CD4-positive, alpha-beta T cell treated with Interferon gamma for 1 hour (primary cell): ENCODE data around the gene ADGRL1.
A peak's percentile ranks its signal among the peaks of the same experiment; 100 is the strongest.
"Not testable (repeated sequence)": the region's sequence is repeated elsewhere in the genome, so short reads cannot be mapped to it uniquely, and the experiment has no call there.

Source experiments
- DNase-seq: peaks from one replicate; pipeline ENCODE4 v3.0.0-alpha.2; 2020

Gene ADGRL1

DNA sequence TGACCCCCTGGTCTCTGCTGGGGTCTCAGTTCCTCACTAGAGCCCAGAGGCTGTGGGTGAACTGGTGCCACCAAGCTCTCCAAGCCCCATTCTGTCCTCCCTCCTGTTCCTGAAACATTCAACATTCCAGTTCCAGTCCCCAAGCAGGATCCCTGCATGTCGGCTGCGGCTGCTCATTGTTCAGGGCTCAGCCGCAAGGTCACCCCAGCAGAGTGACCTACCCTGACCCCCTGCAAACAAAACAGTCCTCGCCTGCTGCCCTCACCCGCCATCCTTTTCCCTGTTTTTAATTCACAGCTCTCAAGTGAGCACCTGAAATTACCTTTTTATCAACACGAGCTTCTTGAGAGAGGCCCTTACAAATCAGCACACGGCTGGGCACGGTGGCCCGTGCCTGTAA lies 19.3 kb downstream of the ADGRL1 start:
- not testable (repeated sequence) for DNase-seq

DNA sequence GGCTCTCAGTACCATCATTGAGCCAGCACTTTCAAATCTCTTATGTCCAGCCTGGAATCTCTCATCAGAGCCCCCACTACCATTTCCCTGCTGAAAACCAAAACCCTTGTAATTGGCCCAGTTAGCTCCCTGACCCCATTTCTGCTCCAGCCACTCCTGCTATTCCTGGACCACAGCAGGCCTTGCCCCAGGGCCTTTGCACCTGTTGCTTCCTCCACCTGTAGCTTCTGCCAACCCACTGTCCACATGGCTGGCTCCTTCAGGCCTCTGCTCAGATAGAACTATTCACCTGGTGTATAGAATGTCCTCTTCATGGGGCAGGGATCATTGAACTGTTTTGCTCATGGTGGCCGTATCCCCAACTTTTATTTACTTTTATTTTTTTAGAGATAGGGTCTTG lies 20.3 kb downstream of the ADGRL1 start:
- not testable (repeated sequence) for DNase-seq

DNA sequence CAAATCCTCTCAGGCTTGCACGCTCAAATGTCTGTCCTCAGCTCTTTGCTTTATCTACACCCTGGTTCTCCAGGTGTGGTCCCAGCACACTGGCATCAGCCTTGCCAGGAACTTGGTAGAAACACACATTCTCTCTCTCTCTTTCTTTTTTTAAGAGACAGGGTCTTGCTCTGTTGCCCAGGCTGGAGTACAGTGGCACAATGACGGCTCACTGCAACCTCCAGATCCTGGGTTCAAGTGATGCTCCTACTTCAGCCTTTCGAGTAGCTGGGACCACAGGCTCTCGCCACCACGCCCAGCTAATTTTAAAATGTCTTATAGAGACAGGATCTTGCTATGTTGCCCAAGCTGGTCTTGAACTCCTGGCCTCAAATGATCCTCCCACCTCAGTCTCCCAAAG lies 20.8 kb downstream of the ADGRL1 start:
- DNase-seq = no peak

DNA sequence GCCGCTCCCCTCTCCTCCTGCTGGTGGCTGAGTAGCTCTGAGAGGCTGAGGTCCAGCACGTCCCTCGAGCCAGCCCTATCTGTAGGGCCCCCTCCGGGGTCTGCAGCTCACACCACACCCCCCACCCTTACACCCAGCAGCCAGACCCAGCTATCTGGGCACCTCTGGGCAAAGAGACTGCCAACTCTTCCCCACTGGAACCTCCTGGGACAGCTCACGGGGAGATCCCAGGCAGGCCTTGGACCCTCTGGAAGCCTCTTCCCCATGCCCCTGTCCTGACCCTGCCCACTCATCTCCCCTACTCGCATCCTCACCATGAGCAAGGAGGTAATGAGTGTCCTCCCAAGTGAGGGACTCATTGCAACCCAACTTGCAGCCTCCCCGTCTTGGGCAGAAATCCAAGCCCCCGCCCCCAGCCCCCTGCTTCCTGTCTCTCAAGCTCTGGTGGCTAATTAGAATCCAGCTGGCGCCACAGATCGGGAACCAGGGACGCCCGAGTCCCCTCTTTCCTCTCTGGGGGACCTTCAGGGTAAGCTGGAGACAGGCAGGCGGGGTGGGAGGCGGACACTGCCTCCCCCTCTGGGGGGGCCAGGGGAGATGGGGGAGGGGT lies 22.1 kb downstream of the ADGRL1 start:
- no peak for DNase-seq

DNA sequence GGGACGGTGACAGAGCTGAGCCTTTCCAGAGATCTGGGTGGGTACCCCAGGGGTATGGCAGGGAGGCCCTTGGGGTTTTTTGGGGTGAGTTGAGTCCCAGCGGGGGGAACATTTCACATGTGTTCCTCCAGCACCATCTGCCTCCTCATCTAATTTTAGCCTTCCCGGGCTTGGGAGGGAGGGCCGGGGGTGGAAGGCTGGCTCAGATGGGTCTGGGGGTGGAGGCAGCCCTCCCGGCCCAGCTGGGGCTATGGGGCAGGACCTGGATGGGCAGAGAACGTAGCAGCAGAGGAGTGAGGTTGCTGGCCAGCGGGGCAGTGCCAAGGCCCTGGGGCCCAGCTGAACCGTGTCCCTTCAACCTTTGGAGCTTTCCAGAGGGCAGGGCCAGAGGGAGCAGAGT lies 23.5 kb downstream of the ADGRL1 start:
- no peak for DNase-seq

DNA sequence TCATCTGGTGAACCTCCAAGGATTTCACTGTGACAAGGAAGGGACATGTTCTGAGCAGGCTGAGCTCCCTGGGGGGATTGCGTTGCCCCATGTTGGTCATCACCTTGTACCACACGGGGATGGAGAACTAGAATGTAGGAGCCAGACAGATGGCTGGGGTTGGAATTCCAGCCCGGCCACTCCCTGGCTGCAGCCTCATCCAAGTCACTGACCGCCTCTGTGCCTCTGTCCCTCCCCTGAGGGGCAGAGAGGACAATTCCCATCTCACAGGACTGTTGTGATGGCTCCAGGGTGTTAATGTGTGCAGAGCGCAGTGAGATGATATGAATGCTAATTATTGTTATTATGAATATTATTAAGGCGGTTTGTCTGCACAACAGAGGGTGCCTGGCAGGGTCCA lies 24.1 kb downstream of the ADGRL1 start:
- no peak for DNase-seq

DNA sequence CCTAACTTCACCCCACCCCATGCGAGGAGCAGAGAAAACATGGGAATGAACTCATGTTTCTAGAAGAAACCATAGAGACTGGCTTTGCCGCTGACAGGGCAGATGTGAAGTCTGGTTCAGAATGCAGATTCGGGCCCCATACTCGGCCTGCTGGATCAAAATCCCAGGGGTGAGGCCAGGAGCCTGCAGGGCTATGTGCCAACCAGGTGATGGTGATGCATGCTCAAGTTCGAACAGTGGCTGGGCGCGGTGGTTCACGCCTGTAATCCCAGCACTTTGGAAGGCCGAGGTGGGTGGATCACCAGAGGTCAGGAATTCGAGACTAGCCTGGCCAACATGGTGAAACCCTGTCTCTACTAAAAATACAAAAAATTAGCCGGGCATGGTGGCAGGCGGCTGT lies 24.8 kb downstream of the ADGRL1 start:
- not testable (repeated sequence) for DNase-seq

DNA sequence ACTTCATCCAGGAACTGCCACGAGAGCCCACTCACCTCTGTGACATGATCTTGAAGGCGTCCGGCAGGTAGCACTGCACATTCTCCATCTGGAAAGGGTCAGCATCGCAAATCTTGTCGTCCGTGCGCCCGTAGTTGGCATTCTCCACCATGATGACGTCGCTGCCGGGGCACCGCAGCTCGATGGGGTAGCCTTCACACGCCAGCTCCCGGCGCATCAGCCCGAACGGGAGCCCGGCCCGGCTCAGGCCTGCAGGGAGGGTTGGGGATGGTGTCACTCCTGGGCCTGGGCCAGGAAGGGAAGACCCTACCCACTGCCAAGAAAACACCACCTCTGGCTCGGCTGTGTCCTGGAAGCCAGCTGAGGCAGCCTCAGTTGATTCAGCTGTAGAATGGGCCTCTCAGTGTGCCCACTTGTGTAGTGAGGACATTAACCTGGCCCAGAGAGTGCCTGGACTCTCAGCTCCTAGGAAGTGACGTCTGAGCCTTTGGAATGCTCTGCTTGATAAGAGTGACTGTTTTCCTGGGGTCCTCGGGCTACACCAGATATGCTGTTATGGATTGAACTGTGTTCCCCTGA lies 28.4 kb downstream of the ADGRL1 start:
- no peak for DNase-seq

DNA sequence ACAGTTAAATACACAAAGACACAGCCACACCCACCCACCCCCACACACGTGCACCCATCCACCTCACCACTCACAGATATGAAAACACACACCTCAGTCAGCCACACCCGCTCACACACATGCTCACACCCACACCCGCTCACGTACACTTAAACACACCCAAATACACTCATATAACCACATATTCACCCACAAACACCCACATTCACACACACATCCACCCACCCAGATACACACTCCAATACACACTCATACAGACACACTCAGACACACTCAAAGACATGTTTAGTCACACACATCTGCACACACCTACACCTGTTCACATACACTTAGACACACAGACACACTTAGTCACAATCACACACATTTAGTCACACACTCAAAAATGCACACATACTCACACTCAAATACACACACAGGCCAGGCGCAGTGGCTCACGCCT lies 30.6 kb downstream of the ADGRL1 start:
- no peak for DNase-seq

DNA sequence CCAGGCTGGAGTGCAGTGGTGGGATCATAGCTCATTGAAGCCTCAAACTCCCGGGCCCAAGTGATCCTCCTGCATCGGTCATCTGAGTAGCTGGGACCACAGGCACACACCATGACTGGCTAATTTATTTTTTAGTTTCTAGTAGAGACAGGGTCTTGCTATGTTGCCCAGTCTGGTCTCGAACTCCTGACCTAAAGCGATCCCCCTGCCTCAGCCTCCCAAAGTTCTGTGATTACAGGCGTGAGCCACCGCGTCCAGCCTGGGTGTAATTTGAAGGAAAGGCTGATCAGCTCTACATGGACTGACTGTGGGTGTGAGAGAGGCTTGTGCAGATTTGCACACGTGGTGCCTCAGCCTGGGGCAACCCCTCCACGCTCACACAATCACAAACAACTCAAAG lies 31.1 kb downstream of the ADGRL1 start:
- DNase-seq = no peak

DNA sequence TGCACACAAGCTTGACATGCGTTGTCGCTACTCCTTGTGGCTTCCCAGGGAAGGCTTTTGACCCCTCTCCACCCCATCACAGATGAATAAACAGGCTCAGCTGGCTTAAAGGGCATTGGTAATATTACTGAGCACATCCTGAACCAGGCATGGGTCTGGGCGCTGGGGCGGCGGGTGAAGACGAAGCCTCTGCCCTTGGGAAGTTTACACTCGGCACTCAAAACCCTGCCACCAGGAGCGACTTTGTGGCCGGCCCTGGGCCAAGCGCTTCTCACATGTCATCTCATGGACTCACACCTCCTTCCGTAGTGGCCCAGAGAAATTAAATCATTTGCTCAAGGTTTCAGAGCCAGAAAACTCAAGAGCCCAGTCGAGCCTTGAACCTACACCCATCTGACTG lies 37.0 kb downstream of the ADGRL1 start:
- no peak for DNase-seq

DNA sequence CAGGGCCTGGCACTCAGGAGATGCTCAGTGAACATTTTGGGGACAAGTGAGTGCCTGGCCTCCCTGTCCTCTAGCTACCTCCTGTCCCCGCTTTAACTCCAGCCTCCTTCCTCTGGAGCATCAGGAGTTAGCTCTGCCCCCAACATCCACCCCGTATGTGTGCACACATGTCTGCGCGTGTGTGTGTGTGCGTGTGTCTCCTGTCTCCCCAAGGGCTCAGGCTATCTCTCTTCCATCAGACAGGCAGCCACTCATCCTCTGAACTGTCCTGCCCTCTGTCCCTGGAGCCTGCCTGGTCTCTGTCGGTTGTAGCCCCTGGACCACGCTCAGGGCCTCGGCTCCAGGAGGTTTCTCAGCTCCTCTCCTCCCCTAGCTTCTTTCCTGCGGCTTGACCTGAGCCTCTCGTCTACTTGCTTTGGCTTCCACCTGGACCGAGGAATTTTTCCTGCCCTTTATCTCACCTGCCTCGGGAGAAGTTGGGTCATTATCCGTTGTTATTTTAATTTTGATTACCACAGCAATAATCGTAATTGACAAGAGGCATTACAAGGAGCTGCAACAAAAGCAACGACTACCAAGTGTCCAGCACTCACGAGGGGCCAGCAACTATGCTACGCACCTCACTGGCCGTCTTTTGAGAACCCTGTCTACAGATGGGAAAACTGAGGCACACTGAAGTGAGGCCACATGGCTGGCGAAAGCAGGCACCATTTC lies 37.6 kb downstream of the ADGRL1 start:
- DNase-seq = no peak

DNA sequence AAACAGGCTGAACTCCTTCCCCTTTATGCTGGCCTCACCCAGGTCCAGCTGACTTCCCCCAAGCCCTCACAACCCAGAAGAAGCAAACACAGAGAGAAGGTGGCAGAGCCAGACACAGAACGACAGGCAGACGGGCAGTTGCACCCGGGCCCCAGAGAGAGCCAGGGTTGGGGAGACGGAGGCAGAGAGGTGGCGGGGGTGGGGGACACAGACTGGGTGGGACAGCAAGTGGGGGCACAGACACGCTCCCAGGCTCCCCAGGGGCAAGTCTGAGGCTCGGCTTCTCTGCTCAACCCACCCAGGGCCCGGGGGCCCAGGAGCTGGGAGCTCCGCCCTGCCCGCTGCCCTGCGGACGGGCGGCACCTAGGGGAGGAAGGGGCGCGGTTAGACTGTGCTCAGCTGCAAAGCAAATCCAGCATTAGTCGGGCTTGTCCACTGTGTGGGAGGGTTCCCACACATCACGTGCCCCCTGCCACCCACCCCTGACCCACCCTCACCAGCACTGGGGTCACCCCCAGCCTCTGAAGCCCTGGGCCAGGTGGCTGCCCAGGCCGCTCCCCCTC lies 38.3 kb downstream of the ADGRL1 start:
- DNase-seq = peak; percentile 32

DNA sequence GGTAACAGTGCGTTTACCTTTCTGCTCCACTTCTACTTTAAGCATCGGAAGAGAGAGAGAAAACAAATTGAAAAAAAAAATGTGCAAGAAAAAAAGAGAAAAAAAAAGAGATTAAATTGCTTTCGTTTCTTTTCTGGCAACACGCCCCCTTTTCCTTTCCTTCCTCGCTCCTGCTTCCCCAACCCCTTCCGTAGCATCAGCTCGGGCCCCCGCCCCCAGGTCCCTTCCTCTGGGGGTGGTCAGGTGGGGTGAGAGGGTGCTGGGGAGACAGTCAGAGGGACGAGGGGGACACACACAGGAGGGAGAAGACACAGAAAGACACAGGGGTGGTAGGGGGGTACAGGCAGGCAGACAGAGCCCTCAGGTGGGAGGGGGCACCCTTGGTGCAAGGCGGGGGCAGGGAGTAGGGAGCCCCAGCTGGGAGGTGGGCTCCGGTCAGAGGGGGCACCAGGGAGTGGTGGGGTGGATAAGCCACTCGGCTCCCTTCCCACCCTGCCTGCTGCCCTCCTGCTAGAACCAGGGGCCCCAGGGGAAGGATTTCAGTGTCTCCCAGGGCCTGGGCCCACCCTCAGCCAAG lies 38.9 kb downstream of the ADGRL1 start:
- no peak for DNase-seq

DNA sequence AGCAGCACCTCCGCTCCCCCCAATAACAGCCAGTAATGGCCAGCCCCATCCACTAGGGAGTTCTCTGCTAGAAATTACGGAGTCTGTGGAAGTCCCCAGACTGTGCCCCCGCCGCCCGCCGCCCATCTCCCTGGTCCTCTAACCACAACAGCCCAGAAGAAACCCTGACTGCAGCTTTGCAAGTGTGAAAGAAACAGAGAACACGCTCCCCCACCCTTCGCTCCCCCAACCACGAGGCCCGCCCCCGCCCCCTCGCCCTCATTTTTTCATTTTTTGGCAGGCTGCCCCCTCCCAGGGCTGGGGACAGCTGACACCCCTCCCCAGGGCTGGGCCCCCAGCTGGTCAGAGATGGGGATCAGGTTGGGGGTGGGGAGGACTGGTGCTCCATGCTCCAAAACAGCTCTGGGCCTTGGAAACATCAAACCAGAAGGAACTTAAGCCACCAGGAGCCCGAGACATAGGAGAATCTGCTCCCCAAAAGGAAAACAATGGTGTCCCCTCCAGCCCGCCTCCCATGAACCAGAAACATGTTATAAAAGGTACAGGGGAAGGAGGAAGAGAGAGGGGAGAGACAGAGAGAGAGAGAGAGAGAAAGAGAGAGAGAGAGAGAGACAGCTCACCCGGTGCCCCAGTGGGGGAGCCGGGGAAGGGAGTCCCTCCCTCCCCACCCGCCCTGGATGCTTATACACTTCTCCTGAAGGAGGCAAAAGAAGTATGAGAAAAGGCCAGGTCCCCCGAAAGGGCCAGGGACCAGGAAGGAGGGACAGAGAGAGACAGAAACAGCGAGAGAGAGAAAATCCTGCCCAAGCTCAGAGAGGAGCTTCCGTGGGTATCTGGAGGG lies 39.8 kb downstream of the ADGRL1 start:
- peak; percentile 18 for DNase-seq

DNA sequence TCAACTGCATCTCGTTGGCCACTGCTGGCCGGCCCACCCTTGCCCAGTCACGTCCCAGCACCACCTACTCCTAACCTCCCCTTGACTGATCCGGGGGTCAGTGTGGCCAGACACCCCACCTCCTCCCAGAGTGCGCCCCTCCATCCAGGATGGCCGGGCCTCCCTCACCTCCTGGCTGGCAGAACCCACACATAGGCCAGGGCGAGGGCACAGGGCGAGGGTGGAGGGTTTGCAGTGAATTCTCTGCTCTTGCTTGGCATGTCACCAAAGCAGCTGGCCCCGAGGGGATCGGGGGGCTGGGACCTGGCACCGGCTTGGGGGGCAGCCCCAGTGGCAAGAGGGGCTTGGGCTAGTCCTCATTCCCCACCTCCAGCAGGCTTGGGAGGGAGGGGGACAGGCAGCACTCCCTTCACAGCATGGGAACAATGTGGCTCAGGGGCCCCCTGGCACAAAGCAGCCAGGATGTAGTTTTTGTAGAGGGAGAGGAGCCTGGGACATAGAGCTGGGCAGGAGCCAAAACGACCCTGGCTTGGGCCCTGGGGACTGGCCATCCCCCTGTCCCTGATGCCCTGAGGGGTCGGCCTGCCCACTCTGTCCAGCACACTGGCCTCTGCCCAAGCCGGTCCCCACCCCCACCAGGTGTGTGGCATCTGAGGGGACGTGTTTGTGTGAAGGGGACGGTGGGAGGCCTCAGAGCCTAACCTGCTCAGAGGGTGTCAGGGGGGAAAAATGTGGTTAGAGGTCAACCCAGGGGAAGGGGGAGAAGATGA lies 41.1 kb downstream of the ADGRL1 start:
- no peak for DNase-seq

DNA sequence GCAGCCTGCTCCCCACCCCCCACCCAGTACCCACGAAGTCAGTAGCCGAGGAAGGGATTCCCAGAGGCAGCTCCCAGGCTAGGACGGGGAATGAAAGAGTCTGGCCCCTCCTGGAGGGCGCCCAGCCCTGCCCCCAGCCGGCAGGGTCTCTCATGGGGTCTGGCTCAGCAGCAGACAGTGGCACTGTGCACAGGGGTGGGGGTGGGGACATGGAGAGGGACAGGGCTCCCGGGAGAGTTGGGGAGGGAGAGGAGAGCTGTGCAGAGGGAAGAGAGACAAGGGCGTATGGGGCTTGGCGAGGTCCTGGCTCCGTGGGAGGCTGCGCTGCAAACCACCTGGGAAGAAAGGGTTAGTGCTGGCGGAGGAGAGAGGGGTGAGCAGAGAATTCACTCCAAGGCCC lies 41.9 kb downstream of the ADGRL1 start:
- DNase-seq = no peak

DNA sequence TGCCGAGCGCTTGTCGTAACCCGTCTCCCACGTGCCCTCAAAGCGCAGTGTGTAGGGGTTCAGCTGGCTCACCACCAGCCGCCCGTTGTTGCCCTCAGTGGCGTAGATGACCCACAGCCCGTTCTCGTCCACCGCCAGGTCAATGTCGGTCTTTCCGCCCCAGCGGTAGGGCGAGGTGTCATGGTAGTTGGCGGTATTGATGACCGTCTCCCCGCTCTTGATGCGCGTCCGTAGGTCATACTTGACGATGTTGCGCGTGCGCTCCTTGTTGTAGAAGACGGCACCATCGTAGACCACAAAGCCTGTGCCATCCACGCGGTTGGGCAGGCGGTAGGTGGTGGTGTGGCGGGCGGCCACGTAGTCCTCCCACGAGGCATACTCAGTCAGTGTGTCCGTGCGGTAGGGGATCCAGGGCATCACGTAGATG lies 43.1 kb downstream of the ADGRL1 start:
- DNase-seq = no peak

DNA sequence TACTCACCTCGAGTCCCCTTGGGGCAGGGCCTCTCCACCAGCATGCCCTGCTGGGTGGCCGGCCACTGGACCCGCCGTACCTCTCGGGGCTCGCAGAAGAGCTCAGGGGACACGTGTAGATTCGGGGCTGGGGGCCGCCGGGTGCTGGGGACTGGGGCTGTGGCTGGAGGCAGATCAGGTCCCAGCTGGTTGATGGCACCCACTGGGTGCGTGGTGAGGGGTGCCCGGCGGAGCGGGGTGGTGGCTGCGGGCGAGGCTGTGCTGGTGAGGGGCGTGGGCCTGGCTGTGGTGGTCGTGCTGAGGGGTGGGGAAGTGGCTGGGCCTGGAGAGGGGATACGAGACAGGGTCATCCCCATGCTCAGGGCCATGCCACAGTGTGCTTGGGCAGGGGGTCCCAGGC lies 44.7 kb downstream of the ADGRL1 start:
- DNase-seq = no peak

DNA sequence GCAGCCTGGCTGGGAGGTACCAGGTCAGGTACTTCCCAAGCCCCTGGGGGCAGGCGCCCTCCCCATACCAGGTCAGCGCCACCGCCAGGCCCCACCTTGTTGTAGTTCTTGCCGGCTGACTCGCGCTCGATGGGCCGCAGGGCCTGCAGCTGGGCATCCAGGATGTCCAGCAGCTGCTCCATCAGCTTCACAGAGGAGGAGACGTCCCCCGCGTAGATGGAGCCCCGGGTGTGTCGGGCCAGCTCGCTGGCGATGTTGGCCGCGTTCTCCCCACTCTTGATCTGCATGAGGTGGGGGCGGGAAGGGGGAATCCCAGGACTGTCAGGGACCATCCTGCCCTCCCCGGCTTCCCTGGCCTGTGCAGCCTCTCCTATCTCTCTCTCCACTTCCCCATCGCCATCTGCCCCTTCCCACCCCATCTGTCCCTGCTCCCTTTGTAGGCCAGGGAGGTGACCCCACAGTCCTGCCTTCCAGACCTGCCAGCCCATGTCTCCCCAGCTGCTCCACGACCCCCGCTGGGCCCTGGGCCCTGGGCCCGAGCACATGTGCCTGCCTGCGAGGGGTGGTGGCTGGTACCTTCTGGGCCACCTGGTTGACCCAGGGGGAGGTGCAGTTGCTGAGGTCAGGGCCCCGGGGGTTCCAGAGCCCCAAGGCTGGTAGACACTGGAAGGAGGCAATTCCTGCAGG lies 45.8 kb downstream of the ADGRL1 start:
- no peak for DNase-seq

DNA sequence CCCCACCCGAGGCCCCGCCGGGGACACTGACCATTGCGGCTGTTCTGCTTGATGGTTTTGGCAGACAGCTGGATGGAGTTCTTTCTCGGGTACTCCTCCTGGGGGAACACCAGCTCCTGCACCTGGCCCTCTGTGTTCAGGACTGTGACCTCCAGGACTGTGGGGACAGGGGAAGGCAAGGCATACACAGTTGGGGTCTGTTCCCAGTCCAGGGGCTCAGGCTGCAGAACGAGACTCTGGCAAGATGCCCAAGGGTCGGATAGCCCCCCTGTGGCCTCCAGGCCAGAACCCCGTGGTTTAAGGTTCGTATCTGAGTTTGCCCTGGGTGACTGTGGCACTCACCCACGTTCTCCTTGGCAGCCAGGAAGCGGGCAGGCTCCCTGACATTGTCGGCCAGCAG lies 46.9 kb downstream of the ADGRL1 start:
- no peak for DNase-seq
